Endothelial cell (in vitro differentiated cells): Measurements from ENCODE around the gene RTN3. TPM values are rescaled to one million over a fixed set of nuclear protein-coding genes. Genes with fewer than 3 reads are reported as not detected.
"Not testable (repeated sequence)": the region's sequence is repeated elsewhere in the genome, so short reads cannot be mapped to it uniquely, and the experiment has no call there.

ENCODE experiments used
- DNase-seq: peaks from one replicate; pipeline ENCODE4 v3.0.0; 2021; ENCODE audit warnings: low spot score
- H3K27ac Mint-ChIP-seq: one replicate; pipeline ENCODE4 v1.8.0; 2021; ENCODE audit warnings: mixed read lengths, inconsistent platforms; ENCODE audit not compliant: unreplicated experiment
- H3K27me3 Mint-ChIP-seq: one replicate; pipeline ENCODE4 v1.8.0; 2021; ENCODE audit warnings: mild to moderate bottlenecking, moderate library complexity, mixed read lengths, inconsistent platforms; ENCODE audit not compliant: unreplicated experiment
- H3K36me3 Mint-ChIP-seq: one replicate; pipeline ENCODE4 v1.8.0; 2021; ENCODE audit warnings: mild to moderate bottlenecking, low read depth, mixed read lengths, inconsistent platforms; ENCODE audit not compliant: unreplicated experiment
- H3K4me1 Mint-ChIP-seq: one replicate; pipeline ENCODE4 v1.8.0; 2021; ENCODE audit warnings: mild to moderate bottlenecking, mixed read lengths, inconsistent platforms; ENCODE audit not compliant: unreplicated experiment
- H3K4me3 Mint-ChIP-seq: one replicate; pipeline ENCODE4 v1.8.0; 2021; ENCODE audit warnings: mild to moderate bottlenecking, mixed read lengths, inconsistent platforms; ENCODE audit not compliant: unreplicated experiment
- H3K9me3 Mint-ChIP-seq: one replicate; pipeline ENCODE4 v1.8.0; 2021; ENCODE audit warnings: mixed read lengths, inconsistent platforms; ENCODE audit not compliant: unreplicated experiment
- CTCF ChIP-seq: fragments of 200-600 bp; sonication (generic); IDR thresholded peaks from one replicate; pipeline ENCODE4 v1.5.0; 2021; ENCODE audit warnings: antibody characterized with exemption; ENCODE audit not compliant: unreplicated experiment
- total RNA-seq: library from RNA; stranded (reverse); fragmentation: NEBNext Ultra II Directional; extraction: Animal tissue kit (Norgen Biotek cat#: 25700); gene quantifications from one replicate; pipeline ENCODE4 v1.2.1, GENCODE V29; 2021; ENCODE audit not compliant: unreplicated experiment

Gene RTN3
- total RNA-seq, 1 donor from 2014 or later = 103 TPM

DNA sequence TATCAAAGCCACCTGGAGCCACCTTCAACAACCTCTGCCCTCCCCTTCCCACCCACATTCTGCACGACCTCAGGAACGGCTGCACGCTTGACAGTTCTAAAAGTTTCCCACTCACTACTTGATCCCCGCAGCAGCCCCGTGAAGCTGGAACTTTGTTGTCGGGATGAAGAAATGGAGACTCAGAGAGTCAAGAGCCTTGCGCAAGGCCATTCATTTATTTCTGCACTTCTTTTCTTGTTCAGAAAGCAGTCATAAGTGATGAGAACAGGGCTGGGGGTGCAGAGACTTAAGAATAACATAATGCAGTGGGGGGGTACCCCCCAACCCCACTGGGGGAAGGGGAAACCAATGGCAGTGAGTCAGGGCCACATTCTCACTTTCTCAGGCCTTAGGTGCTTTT lies 89.5 kb downstream of the RTN3 start:
- no peak for DNase-seq
- TF ChIP-seq CTCF = no peak
- Mint-ChIP-seq H3K27ac (no peak overlapping the region), H3K27me3 (peaks cover 8% of the 10 kb centered on the region), H3K9me3 (no peaks in the 10 kb centered on the region), H3K4me1 (peaks cover 24% of the 10 kb centered on the region), H3K4me3 (no peak overlapping the region), H3K36me3 (peaks cover 8% of the 10 kb centered on the region)

DNA sequence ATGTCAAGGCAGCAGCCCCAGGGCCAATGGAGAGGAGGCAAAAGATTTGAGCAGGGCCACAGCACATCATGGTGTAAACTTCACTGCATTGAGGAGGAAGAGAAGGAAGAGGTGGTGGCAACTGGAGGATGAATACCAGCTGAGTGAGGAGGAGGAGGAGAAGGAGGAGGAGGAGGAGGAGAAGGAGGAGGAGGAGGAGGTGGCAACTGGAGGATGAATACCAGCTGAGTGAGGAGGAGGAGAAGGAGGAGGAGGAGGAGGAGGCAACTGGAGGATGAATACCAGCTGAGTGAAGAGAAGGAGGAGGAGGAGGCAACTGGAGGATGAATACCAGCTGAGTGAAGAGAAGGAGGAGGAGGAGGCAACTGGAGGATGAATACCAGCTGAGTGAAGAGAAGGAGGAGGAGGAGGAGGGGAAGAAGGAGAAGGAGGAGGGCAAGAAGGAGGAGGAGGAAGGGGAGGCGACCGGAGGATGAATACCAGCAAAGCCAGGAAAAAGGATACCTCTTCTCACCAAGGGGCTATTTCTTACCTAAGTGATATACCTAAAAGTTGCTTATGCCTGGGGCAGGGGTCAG lies 90.5 kb downstream of the RTN3 start:
- not testable (repeated sequence) for H3K9me3 Mint-ChIP-seq, H3K36me3 Mint-ChIP-seq, H3K27me3 Mint-ChIP-seq, H3K27ac Mint-ChIP-seq, DNase-seq
- Mint-ChIP-seq H3K4me1 (peaks cover 20% of the 10 kb centered on the region), H3K4me3 (peak overlapping the region; percentile 62)

DNA sequence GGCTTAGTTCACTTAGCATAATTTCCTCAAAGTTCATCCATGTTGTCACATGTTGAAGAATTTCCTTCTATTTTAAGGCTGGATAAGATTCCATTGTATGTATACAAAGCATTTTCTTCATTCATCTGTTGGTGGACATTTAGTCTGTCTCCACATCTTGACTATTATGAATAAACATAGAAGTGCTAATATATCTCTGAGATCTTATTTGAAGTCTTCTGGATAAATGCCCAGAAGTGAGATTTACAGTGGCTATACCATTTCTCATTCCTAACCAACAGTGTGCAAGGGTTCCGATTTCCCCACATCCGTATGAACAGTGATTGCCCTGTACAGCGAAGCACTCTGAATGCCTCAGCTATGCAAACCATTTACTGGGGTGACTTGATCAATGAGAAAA lies 93.9 kb downstream of the RTN3 start:
- Mint-ChIP-seq H3K4me3 (no peak overlapping the region), H3K9me3 (no peaks in the 10 kb centered on the region), H3K27ac (no peak overlapping the region), H3K4me1 (peaks cover 24% of the 10 kb centered on the region), H3K27me3 (peaks cover 4% of the 10 kb centered on the region), H3K36me3 (no peaks in the 10 kb centered on the region)
- no peak for TF ChIP-seq CTCF
- DNase-seq = no peak

GRCh38 chr11:63779039-63779438 lies 97.7 kb downstream of the RTN3 start:
- peak overlapping the region; percentile 9 for H3K27ac Mint-ChIP-seq
- H3K36me3 Mint-ChIP-seq = no peaks in the 10 kb centered on the region
- TF ChIP-seq CTCF = no peak
- H3K4me1 Mint-ChIP-seq = peaks cover 16% of the 10 kb centered on the region
- H3K27me3 Mint-ChIP-seq = peaks cover 2% of the 10 kb centered on the region
- no peak for DNase-seq
- no peak overlapping the region for H3K4me3 Mint-ChIP-seq
- H3K9me3 Mint-ChIP-seq = no peaks in the 10 kb centered on the region

DNA sequence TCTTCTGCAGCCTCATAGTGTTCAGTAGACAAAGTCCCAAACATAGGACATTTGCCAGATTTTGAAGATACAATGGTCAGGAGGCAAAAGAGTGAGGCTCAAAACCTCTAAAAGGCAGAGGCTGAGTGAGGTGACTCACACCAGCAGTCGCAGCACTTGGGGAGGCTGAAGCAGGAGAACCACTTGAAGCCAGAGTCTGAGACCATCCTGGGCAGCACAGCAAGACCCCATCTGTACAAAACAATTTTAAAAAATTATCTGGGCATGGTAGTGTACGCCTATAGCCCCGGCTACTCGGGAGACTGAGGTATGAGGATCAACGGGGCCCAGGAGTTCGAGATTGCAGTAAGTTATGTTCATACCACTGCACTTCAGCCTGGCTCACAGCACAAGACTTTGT lies 101.4 kb downstream of the RTN3 start:
- no peaks in the 10 kb centered on the region for H3K27me3 Mint-ChIP-seq
- DNase-seq = no peak
- no peak for TF ChIP-seq CTCF
- peaks cover 13% of the 10 kb centered on the region for H3K4me1 Mint-ChIP-seq
- H3K4me3 Mint-ChIP-seq = no peak overlapping the region
- H3K36me3 Mint-ChIP-seq = no peaks in the 10 kb centered on the region
- no peaks in the 10 kb centered on the region for H3K9me3 Mint-ChIP-seq
- no peak overlapping the region for H3K27ac Mint-ChIP-seq
